D721Med (cell line): ENCODE results near the gene MAMLD1.

ENCODE experiments used
- DNase-seq: peaks from one replicate; pipeline ENCODE4 v3.0.0; 2011; ENCODE audit warnings: low spot score; ENCODE audit not compliant: insufficient read length
- FAIRE-seq: peaks from 2 replicates; lab custom pipeline; 2011; peaks lifted over from hg19 to GRCh38; lab: Jason Lieb, UNC
- TF ChIP-seq, protein P1 (sequence below): IDR thresholded peaks from 2 replicates; pipeline ENCODE4 v1.5.1; 2012; ENCODE audit warnings: mild to moderate bottlenecking, control low read depth; ENCODE audit not compliant: insufficient read depth; ENCODE audit errors: missing control alignments

MAMLD1 gene

DNA sequence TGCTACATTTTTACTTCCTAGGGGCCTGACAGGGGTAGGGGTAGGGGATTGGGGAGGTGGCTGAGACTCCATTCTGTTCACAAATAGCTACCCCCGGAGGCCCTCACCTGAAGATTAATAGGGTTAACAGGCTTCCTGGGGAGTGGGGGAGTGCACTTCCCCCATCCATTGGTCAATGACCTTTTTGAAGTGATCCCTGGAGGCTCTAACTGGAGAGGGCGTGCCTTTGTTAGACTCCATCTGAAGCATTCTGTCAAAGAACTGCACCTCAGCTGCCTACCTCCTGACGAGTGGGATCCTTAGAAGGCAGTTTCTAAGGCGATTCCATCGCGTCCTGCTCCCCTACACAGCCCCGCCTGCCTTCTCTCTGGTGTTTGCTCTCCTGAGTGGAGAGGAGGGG lies 195.3 kb downstream of the MAMLD1 start:
- TF ChIP-seq, protein P1, sequence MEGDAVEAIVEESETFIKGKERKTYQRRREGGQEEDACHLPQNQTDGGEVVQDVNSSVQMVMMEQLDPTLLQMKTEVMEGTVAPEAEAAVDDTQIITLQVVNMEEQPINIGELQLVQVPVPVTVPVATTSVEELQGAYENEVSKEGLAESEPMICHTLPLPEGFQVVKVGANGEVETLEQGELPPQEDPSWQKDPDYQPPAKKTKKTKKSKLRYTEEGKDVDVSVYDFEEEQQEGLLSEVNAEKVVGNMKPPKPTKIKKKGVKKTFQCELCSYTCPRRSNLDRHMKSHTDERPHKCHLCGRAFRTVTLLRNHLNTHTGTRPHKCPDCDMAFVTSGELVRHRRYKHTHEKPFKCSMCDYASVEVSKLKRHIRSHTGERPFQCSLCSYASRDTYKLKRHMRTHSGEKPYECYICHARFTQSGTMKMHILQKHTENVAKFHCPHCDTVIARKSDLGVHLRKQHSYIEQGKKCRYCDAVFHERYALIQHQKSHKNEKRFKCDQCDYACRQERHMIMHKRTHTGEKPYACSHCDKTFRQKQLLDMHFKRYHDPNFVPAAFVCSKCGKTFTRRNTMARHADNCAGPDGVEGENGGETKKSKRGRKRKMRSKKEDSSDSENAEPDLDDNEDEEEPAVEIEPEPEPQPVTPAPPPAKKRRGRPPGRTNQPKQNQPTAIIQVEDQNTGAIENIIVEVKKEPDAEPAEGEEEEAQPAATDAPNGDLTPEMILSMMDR: no peak
- DNase-seq (no peak), FAIRE-seq (no peak)
